H1 (cell line): ENCODE measurements around the gene SERPINB12. TPM values are rescaled to one million over a fixed set of nuclear protein-coding genes. Genes with fewer than 3 reads are reported as not detected.

Source experiments
- CTCF ChIA-PET: fragments of 300-600 bp; sonication (Branson Sonifier 250); formaldehyde crosslinking; loops from one replicate; lab custom pipeline; 2021; ENCODE audit not compliant: partially characterized antibody; lab: Charles Lee
- POLR2A ChIA-PET: fragments of 300-600 bp; sonication (Branson Sonifier 250); formaldehyde crosslinking; loops from one replicate; lab custom pipeline; 2021; ENCODE audit warnings: inconsistent platforms; ENCODE audit not compliant: partially characterized antibody; lab: Charles Lee
- DNase-seq, 2 experiments: peaks; one replicate each; pipeline versions ENCODE4 v3.0.0 to v3.0.0-alpha.2; 2010 to 2022; ENCODE audit warnings: low spot score in 2 of 2, low read depth in 1 of 2, mixed read lengths in 1 of 2
- FAIRE-seq: peaks from 2 replicates; lab custom pipeline; 2011; peaks lifted over from hg19 to GRCh38; lab: Jason Lieb, UNC
- H2AFZ ChIP-seq: 2 replicates; pipeline ENCODE4 v1.8.1; 2012; ENCODE audit warnings: low read length, inconsistent platforms
- H2AK5ac ChIP-seq: 2 replicates; pipeline ENCODE4 v1.6.1; 2013; ENCODE audit warnings: low read depth, low read length
- H2BK120ac ChIP-seq: replicated peaks from 2 replicates; pipeline ENCODE3; 2013; ENCODE audit warnings: low read depth, low read length, inconsistent platforms
- H2BK12ac ChIP-seq: 2 replicates; pipeline ENCODE4 v1.6.1; 2013; ENCODE audit warnings: low read depth, low read length
- H2BK15ac ChIP-seq: 2 replicates; pipeline ENCODE4 v1.6.1; 2013; ENCODE audit warnings: low read length
- H2BK20ac ChIP-seq: 2 replicates; pipeline ENCODE4 v1.6.1; 2013; ENCODE audit warnings: low read length
- H2BK5ac ChIP-seq: 2 replicates; pipeline ENCODE4 v1.6.1; 2013; ENCODE audit warnings: low read depth, low read length
- H3K14ac ChIP-seq: 2 replicates; pipeline ENCODE4 v1.6.1; 2013; ENCODE audit warnings: inconsistent platforms; ENCODE audit not compliant: insufficient read length
- H3K18ac ChIP-seq: 2 replicates; pipeline ENCODE4 v1.6.1; 2013; ENCODE audit warnings: low read length; ENCODE audit errors: extremely low read depth
- H3K23ac ChIP-seq: 2 replicates; pipeline ENCODE4 v1.6.1; 2013; ENCODE audit warnings: inconsistent platforms; ENCODE audit not compliant: insufficient read length
- H3K23me2 ChIP-seq: 2 replicates; pipeline ENCODE4 v1.6.1; 2013; ENCODE audit warnings: low read depth, low read length
- H3K27ac ChIP-seq: 2 replicates; pipeline ENCODE4 v1.6.1; 2011; ENCODE audit warnings: low read depth, low read length, inconsistent platforms
- H3K27me3 ChIP-seq, 4 experiments: replicated peaks in 1 of 4; 1 replicate in 1 of 4; 2 replicates in 3 of 4; pipeline versions ENCODE4 v1.6.1 to v1.8.1; 2011 to 2013; ENCODE audit warnings: low read length in 3 of 4, mild to moderate bottlenecking in 3 of 4, inconsistent platforms in 2 of 4, mixed read lengths in 2 of 4, moderate library complexity in 1 of 4; ENCODE audit not compliant: control insufficient read depth in 3 of 4, insufficient read depth in 3 of 4; ENCODE audit errors: extremely low read depth in 1 of 4
- H3K36me3 ChIP-seq, 4 experiments: 2 replicates each; pipeline versions ENCODE4 v1.6.1 to v1.8.1; 2011 to 2013; ENCODE audit warnings: mild to moderate bottlenecking in 4 of 4, low read length in 3 of 4, moderate library complexity in 2 of 4, control low read depth in 1 of 4, inconsistent platforms in 1 of 4; ENCODE audit not compliant: insufficient read depth in 4 of 4, control insufficient read depth in 2 of 4
- H3K4ac ChIP-seq: replicated peaks from 2 replicates; pipeline ENCODE3; 2013; ENCODE audit warnings: low read length, low read depth, mixed read lengths, inconsistent platforms; ENCODE audit not compliant: insufficient read length
- H3K4me1 ChIP-seq, 4 experiments: replicated peaks in 1 of 4; 1 replicate in 1 of 4; 2 replicates in 3 of 4; pipeline versions ENCODE4 v1.6.1 to v1.8.1; 2011 to 2013; ENCODE audit warnings: low read length in 3 of 4, inconsistent platforms in 2 of 4, mixed read lengths in 1 of 4; ENCODE audit not compliant: insufficient read depth in 4 of 4, control insufficient read depth in 3 of 4
- H3K4me2 ChIP-seq, 2 experiments: 2 replicates each; pipeline versions ENCODE4 v1.6.1 to v1.8.1; 2011 to 2013; ENCODE audit warnings: low read depth in 2 of 2, low read length in 2 of 2, control low read depth in 1 of 2, inconsistent platforms in 1 of 2, mild to moderate bottlenecking in 1 of 2; ENCODE audit not compliant: insufficient read depth in 1 of 2
- H3K4me3 ChIP-seq, 4 experiments: fragments of 200-600, 300-600 bp in 1 of 4; sonication (generic), shearing (Covaris generic), sonication (Bioruptor Twin) in 1 of 4; 2 replicates each; pipeline versions ENCODE4 v1.5.1 to v1.8.1; 2011 to 2016; ENCODE audit warnings: low read length in 4 of 4, low read depth in 3 of 4, control low read depth in 2 of 4, inconsistent platforms in 2 of 4, mild to moderate bottlenecking in 2 of 4, mixed read lengths in 1 of 4, moderate library complexity in 1 of 4; ENCODE audit not compliant: insufficient read depth in 2 of 4; ENCODE audit errors: extremely low read depth in 1 of 4
- H3K56ac ChIP-seq: replicated peaks from 2 replicates; pipeline ENCODE3; 2013; ENCODE audit warnings: low read depth, mild to moderate bottlenecking, mixed read lengths, low read length, inconsistent platforms; ENCODE audit not compliant: insufficient read length
- H3K79me1 ChIP-seq: 2 replicates; pipeline ENCODE4 v1.6.1; 2013; ENCODE audit warnings: low read depth, low read length, control low read depth
- H3K79me2 ChIP-seq, 2 experiments: 2 replicates each; pipeline versions ENCODE4 v1.6.1 to v1.8.1; 2012 to 2013; ENCODE audit warnings: low read length in 2 of 2, mild to moderate bottlenecking in 2 of 2, inconsistent platforms in 1 of 2; ENCODE audit not compliant: insufficient read depth in 2 of 2, control insufficient read depth in 1 of 2
- H3K9ac ChIP-seq, 4 experiments: replicated peaks in 1 of 4; 1 replicate in 1 of 4; 2 replicates in 3 of 4; pipeline versions ENCODE4 v1.6.1 to v1.8.1; 2011 to 2013; ENCODE audit warnings: low read depth in 3 of 4, low read length in 3 of 4, control low read depth in 2 of 4, mild to moderate bottlenecking in 2 of 4, moderate library complexity in 2 of 4, inconsistent platforms in 1 of 4; ENCODE audit errors: extremely low read depth in 1 of 4
- H3K9me3 ChIP-seq, 2 experiments: 2 replicates each; pipeline versions ENCODE4 v1.6.1 to v1.8.1; 2012 to 2013; ENCODE audit warnings: mild to moderate bottlenecking in 2 of 2, moderate library complexity in 2 of 2, control low read depth in 1 of 2, inconsistent platforms in 1 of 2, low read depth in 1 of 2, low read length in 1 of 2, mixed read lengths in 1 of 2; ENCODE audit not compliant: insufficient read depth in 2 of 2
- H4K20me1 ChIP-seq, 2 experiments: replicated peaks in 1 of 2; 2 replicates each; pipeline versions ENCODE3 to v1.8.1; 2011 to 2013; ENCODE audit warnings: inconsistent platforms in 2 of 2, low read length in 2 of 2, mild to moderate bottlenecking in 1 of 2; ENCODE audit not compliant: insufficient read depth in 2 of 2, control insufficient read depth in 1 of 2
- H4K5ac ChIP-seq: 2 replicates; pipeline ENCODE4 v1.6.1; 2013; ENCODE audit warnings: low read length, low read depth, mixed read lengths, inconsistent platforms; ENCODE audit not compliant: insufficient read length
- H4K8ac ChIP-seq: 2 replicates; pipeline ENCODE4 v1.8.0; 2013; ENCODE audit warnings: mild to moderate bottlenecking, moderate library complexity, low read length, inconsistent platforms; ENCODE audit not compliant: insufficient read depth; ENCODE audit errors: extremely low read depth
- H4K91ac ChIP-seq: replicated peaks from 2 replicates; pipeline ENCODE3; 2013; ENCODE audit warnings: low read length, mixed read lengths, inconsistent platforms; ENCODE audit not compliant: insufficient read length
- CHD2 ChIP-seq: IDR thresholded peaks from 2 replicates; pipeline ENCODE4 v1.6.1; 2012; ENCODE audit warnings: low read length, improper control_type of control experiment
- E2F6 ChIP-seq: IDR thresholded peaks from 2 replicates; pipeline ENCODE4 v1.6.1; 2012; ENCODE audit warnings: inconsistent platforms
- EGR1 ChIP-seq: IDR thresholded peaks from 2 replicates; pipeline ENCODE4 v1.6.1; 2011; ENCODE audit warnings: low read depth, low read length, borderline replicate concordance
- FOSL1 ChIP-seq: IDR thresholded peaks from 2 replicates; pipeline ENCODE4 v1.6.1; 2011; ENCODE audit warnings: mild to moderate bottlenecking, low read depth, low read length, moderate library complexity; ENCODE audit not compliant: insufficient read depth
- GABPA ChIP-seq: IDR thresholded peaks from 2 replicates; pipeline ENCODE4 v1.6.1; 2011; ENCODE audit warnings: mild to moderate bottlenecking, low read length, moderate library complexity, borderline replicate concordance; ENCODE audit not compliant: insufficient read depth
- GTF2F1 ChIP-seq: IDR thresholded peaks from 2 replicates; pipeline ENCODE4 v1.6.1; 2012; ENCODE audit warnings: low read depth, low read length, improper control_type of control experiment, borderline replicate concordance
- HDAC2 ChIP-seq, 2 experiments: fragments of 300-600 bp in 1 of 2; sonication (generic) in 1 of 2; IDR thresholded peaks; 2 replicates each; pipeline ENCODE4 v1.6.1; 2011 to 2012; ENCODE audit warnings: low read depth in 2 of 2, low read length in 2 of 2, mild to moderate bottlenecking in 2 of 2, moderate library complexity in 2 of 2, borderline replicate concordance in 1 of 2, inconsistent platforms in 1 of 2
- KDM4A ChIP-seq: IDR thresholded peaks from one replicate; pipeline ENCODE4 v1.7.1; 2012; ENCODE audit warnings: low read depth, mild to moderate bottlenecking, moderate library complexity, low read length, inconsistent platforms; ENCODE audit not compliant: severe bottlenecking
- WGBS, 2 experiments: shearing (Covaris generic) in 1 of 2; methylation state at CpG; one replicate each; pipeline versions ENCODE4 v1.1.6 to v1.1.7; 2013 to 2015; ENCODE audit warnings: low lambda C conversion rate in 2 of 2, mixed read lengths in 2 of 2, inconsistent platforms in 1 of 2, low coverage in 1 of 2, missing lambda C conversion rate in 1 of 2; ENCODE audit not compliant: insufficient replicate concordance in 2 of 2, insufficient coverage in 1 of 2, insufficient read length in 1 of 2; ENCODE audit errors: extremely low coverage in 1 of 2, missing lambda C conversion rate in 1 of 2; 5-methylcytosine and 5-hydroxymethylcytosine counted together
- polyA plus RNA-seq, 7 experiments: library from polyadenylated mRNA; depleted of rRNA in 3 of 7; stranded (reverse) in 5 of 7; unstranded in 2 of 7; fragments of >200 nt in 5 of 7; fragments of 200-250 nt in 2 of 7; gene quantifications; 1 replicate in 5 of 7; 2 replicates in 1 of 7; 4 replicates in 1 of 7; pipeline versions ENCODE4 v1.2.1 to v1.2.3, GENCODE V29; 2011 to 2013; ENCODE audit warnings: missing spikeins in 2 of 7, mixed read lengths in 2 of 7
- total RNA-seq: library from RNA; stranded (reverse); fragmentation: NEBNext Ultra II Directional; extraction: Animal tissue kit (Norgen Biotek cat#: 25700); gene quantifications from 2 replicates; pipeline ENCODE4 v1.2.1, GENCODE V29; 2021

SERPINB12 gene
- total and polyA plus RNA-seq, 2 of the 8 experiments (the other 6 are each of a cell fraction or from before 2014, with no cell fraction given), result not detected

GRCh38 chr18:63617049-63617914, 75.1 kb downstream of the SERPINB12 start:
- ChIA-PET POLR2A (no interaction called here), CTCF (no interaction called here)
- Histone ChIP-seq H2BK15ac (no peak overlapping the region), H3K23ac (no peak overlapping the region), H3K36me3 (no peaks in the 10 kb centered on the region), H3K4me2 (no peak overlapping the region), H3K9me3 (no peaks in the 10 kb centered on the region), H2BK120ac (no peak overlapping the region), H3K14ac (no peak overlapping the region), H3K27ac (no peak overlapping the region), H2BK12ac (no peak overlapping the region), H3K4ac (no peak overlapping the region), H4K20me1 (no peaks in the 10 kb centered on the region), H4K8ac (no peak overlapping the region), H3K27me3 (no peaks in the 10 kb centered on the region), H3K18ac (no peak overlapping the region; the same call in 1 of the 2 replicates), H4K91ac (no peak overlapping the region), H2AK5ac (no peak overlapping the region), H4K5ac (no peak overlapping the region), H2BK20ac (no peak overlapping the region), H3K4me3 (no peak overlapping the region), H3K79me1 (no peaks in the 10 kb centered on the region), H2AFZ (peak overlapping the region; percentile 82; the same call in 1 of the 2 replicates), H3K79me2 (no peaks in the 10 kb centered on the region), H2BK5ac (no peak overlapping the region), H3K23me2 (no peaks in the 10 kb centered on the region), H3K56ac (no peak overlapping the region), H3K9ac (no peak overlapping the region), H3K4me1 (peaks cover 0 to 4% (median under 1%) of the 10 kb centered on the region in 4 experiments; a peak in 2 of 7 replicates)
- no peak for FAIRE-seq
- no peak for DNase-seq
- 79% methylated on average over 3 of the region's 3 CpGs; no CpG with 5 or more reads in 1 of the 2 experiments for whole genome bisulfite sequencing, 2 experiments
- TF ChIP-seq GTF2F1, result no peak
- no peak for TF ChIP-seq EGR1
- no peak for TF ChIP-seq KDM4A
- no peak for TF ChIP-seq HDAC2 (IDR thresholded peaks at IDR 0.05; ENCODE audit: borderline replicate concordance in 1 of 2, low read depth in 2 of 2, low read length in 2 of 2)
- no peak for TF ChIP-seq E2F6
- no peak for TF ChIP-seq GABPA
- TF ChIP-seq FOSL1, result no peak
- no peak for TF ChIP-seq CHD2
